Measurements from ENCODE around the gene EGLN2.

GRCh38 chr19:40799558-40800338 lies 757 bp downstream of the EGLN2 start:
- peak; percentile 56; the same call in 1 of the 2 replicates for TF ChIP-seq POLR2A (IDR thresholded peaks at IDR 0.05; ENCODE audit: low read depth, low read length)
- 0 out of 2 replicates have a peak, but pooled peaks have one; percentile 2 for TF ChIP-seq SPI1 (IDR thresholded peaks at IDR 0.05; ENCODE audit: low read depth, low read length)
- TF ChIP-seq POLR2AphosphoS5 (IDR thresholded peaks at IDR 0.05; ENCODE audit: low read depth, low read length): peak; percentile 61; the same call in 1 of the 2 replicates
- no peak for TF ChIP-seq TAF1 (IDR thresholded peaks at IDR 0.05; ENCODE audit: low read depth, low read length)
- no peak for TF ChIP-seq PAX5 (IDR thresholded peaks at IDR 0.05; ENCODE audit: insufficient read depth, low read length, severe bottlenecking)

Measured in GM12891 (cell line).